Mesothelial cell of epicardium (in vitro differentiated cells): ENCODE data around the gene C6orf62. TPM values are rescaled to one million over a fixed set of nuclear protein-coding genes. Genes with fewer than 3 reads are reported as not detected.
"Not testable (repeated sequence)": the region's sequence is repeated elsewhere in the genome, so short reads cannot be mapped to it uniquely, and the experiment has no call there.

Source experiments
- DNase-seq, 2 experiments: peaks; one replicate each; pipeline ENCODE4 v3.0.0; 2021; ENCODE audit warnings: low spot score in 2 of 2; ENCODE audit not compliant: unreplicated experiment in 2 of 2
- H3K27ac Mint-ChIP-seq: 2 replicates; pipeline ENCODE4 v1.8.0; 2021; ENCODE audit warnings: mixed read lengths
- H3K27me3 Mint-ChIP-seq: 2 replicates; pipeline ENCODE4 v1.8.0; 2021; ENCODE audit warnings: low read depth, mixed read lengths
- H3K36me3 Mint-ChIP-seq: 2 replicates; pipeline ENCODE4 v1.8.0; 2021; ENCODE audit warnings: mixed read lengths
- H3K4me1 Mint-ChIP-seq: 2 replicates; pipeline ENCODE4 v1.8.0; 2021; ENCODE audit warnings: mixed read lengths
- H3K4me3 Mint-ChIP-seq: 2 replicates; pipeline ENCODE4 v1.8.0; 2021; ENCODE audit warnings: mild to moderate bottlenecking, moderate library complexity, mixed read lengths
- H3K9me3 Mint-ChIP-seq: 2 replicates; pipeline ENCODE4 v1.8.0; 2021; ENCODE audit warnings: mixed read lengths
- CTCF ChIP-seq: fragments of 200-600 bp; sonication (generic); IDR thresholded peaks from one replicate; pipeline ENCODE4 v1.5.0; 2021; ENCODE audit warnings: antibody characterized with exemption; ENCODE audit not compliant: unreplicated experiment
- total RNA-seq: library from RNA; stranded (reverse); gene quantifications from 3 replicates; pipeline ENCODE4 v1.2.1, GENCODE V29; 2021

Gene C6orf62
- total RNA-seq, 1 donor from 2014 or later = 61.9 TPM

DNA sequence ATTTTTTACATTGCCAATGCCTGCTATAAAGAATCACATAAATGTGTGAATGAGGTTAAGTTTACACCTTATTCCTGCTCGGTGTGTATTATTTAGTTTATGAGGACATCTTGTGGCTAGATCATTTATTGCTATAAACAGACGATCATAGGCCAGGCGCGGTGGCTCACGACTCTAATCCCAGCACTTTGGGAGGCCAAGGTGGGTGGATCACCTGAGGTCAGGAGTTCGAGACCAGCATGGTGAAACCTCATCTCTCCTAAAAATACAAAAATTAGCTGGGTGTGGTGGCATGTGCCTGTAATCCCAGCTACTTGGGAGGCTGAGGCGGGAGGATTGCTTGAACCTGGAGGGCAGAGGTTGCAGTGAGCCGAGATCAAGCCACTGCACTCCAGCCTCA is 23.3 kb downstream of the C6orf62 start:
- TF ChIP-seq CTCF = peak; percentile 40
- H3K27me3 Mint-ChIP-seq, H3K36me3 Mint-ChIP-seq, H3K27ac Mint-ChIP-seq, DNase-seq, H3K4me1 Mint-ChIP-seq, H3K9me3 Mint-ChIP-seq, H3K4me3 Mint-ChIP-seq: not testable (repeated sequence)

GRCh38 chr6:24694198-24694597 is 24.8 kb downstream of the C6orf62 start:
- no peaks in the 10 kb centered on the region for H3K27me3 Mint-ChIP-seq
- no peak overlapping the region for H3K4me3 Mint-ChIP-seq
- peaks cover 3% of the 10 kb centered on the region for H3K4me1 Mint-ChIP-seq
- no peak for DNase-seq
- H3K36me3 Mint-ChIP-seq = peaks cover 3% of the 10 kb centered on the region
- no peak for TF ChIP-seq CTCF
- H3K9me3 Mint-ChIP-seq = no peaks in the 10 kb centered on the region
- H3K27ac Mint-ChIP-seq = no peak overlapping the region

DNA sequence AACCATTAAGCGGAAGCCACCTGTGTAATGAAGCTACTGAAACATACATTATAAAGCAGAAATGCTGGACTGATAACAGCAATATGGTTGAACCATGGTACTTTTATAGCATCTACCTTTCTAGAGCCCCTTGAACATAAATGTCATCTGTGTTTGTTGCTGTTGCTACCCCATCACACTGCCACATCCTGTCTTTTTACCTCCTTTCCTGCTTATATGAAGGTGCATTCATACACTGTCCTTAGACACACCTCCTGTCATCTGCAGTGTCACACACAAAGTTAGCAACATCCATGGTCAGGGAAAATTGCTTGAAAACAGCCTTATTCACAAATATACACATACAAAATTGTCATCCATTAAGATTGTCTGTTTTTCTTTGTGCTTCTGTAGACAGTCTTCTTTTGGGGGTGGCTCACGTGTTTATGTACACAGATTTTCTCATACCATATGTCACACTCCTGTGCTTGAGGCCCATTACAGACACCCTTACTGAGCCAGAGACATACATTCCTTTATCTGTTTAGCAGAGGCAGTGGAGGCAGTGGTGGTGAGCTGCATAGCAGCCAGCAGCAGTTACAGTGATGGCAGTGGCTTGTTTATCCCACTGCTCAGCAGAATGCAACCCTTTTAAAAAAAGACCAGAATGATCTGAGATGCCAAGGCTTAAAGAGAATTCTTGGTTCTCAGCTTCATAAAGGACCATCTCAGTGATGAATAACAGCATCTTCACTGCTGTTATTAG is 25.9 kb downstream of the C6orf62 start:
- H3K4me3 Mint-ChIP-seq = no peak overlapping the region
- TF ChIP-seq CTCF = no peak
- peaks cover 3% of the 10 kb centered on the region for H3K4me1 Mint-ChIP-seq
- no peaks in the 10 kb centered on the region for H3K27me3 Mint-ChIP-seq
- no peaks in the 10 kb centered on the region for H3K36me3 Mint-ChIP-seq
- no peak overlapping the region for H3K27ac Mint-ChIP-seq
- H3K9me3 Mint-ChIP-seq = no peaks in the 10 kb centered on the region
- DNase-seq = no peak

DNA sequence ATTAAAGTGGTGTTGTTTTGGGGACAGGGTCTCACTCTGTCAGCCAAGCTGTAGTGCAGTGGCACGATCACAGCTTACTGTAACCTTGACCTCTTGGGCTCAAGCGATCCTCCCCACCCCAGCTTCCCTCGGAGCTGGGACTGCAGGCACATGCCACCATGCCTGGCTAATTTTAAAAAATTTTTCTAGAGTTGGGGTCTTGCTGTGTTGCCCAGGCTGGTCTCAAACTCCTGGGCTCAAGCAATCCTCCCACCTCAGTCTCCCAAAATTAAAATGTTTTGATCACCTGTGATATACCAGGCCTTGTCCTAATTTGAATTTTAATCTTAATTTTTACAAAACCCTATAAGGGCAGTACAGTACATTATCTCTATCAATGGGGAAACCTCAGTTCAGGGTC is 26.5 kb downstream of the C6orf62 start:
- H3K9me3 Mint-ChIP-seq = no peaks in the 10 kb centered on the region
- no peak overlapping the region for H3K27ac Mint-ChIP-seq
- H3K36me3 Mint-ChIP-seq = peaks cover under 1% of the 10 kb centered on the region
- TF ChIP-seq CTCF = no peak
- no peak overlapping the region for H3K4me3 Mint-ChIP-seq
- no peaks in the 10 kb centered on the region for H3K27me3 Mint-ChIP-seq
- no peaks in the 10 kb centered on the region for H3K4me1 Mint-ChIP-seq
- DNase-seq = no peak

DNA sequence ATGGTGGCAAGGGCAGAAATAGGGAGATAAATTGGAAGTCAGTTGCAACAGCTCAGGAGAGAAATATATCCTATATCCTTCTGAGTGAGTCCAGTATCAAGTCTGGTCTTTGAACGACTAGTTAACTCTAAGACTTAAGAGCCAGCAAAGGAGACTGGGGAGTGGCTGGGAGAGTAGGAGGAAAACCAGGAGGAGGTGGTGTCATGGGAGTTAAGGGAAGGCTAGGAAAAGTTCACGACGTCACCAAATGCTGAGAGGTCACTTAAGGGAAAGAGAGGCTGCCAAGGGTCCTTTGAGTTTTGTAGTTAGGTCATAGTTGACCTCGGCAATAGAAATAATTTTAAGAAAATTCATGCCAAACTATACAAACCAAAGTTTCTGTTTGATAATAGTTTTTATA is 27.0 kb downstream of the C6orf62 start:
- Mint-ChIP-seq H3K9me3 (no peaks in the 10 kb centered on the region), H3K4me3 (no peak overlapping the region), H3K36me3 (peaks cover 5% of the 10 kb centered on the region), H3K27ac (no peak overlapping the region), H3K27me3 (no peaks in the 10 kb centered on the region), H3K4me1 (no peaks in the 10 kb centered on the region)
- no peak for DNase-seq
- no peak for TF ChIP-seq CTCF

- peaks cover 8% of the 10 kb centered on the region for H3K36me3 Mint-ChIP-seq
- no peaks in the 10 kb centered on the region for H3K9me3 Mint-ChIP-seq
- no peak overlapping the region for H3K27ac Mint-ChIP-seq
- no peak for DNase-seq
- H3K4me1 Mint-ChIP-seq = no peaks in the 10 kb centered on the region
- no peaks in the 10 kb centered on the region for H3K27me3 Mint-ChIP-seq
- no peak overlapping the region for H3K4me3 Mint-ChIP-seq
- TF ChIP-seq CTCF = no peak
These were observed 27.4 kb downstream of the C6orf62 start for GRCh38 chr6:24691550-24691949.
